Omental fat pad (tissue), 4 donors: Measurements from ENCODE around the gene NCOA3. TPM values are rescaled to one million over a fixed set of nuclear protein-coding genes. Genes with fewer than 3 reads are reported as not detected.

Experiments
- ATAC-seq: fragments of 150-250 bp; one replicate; pipeline ENCODE4 v1.9.1; 2016; ENCODE audit warnings: mild to moderate bottlenecking, moderate library complexity; ENCODE audit not compliant: low FRiP score
- DNase-seq: peaks from one replicate; pipeline ENCODE4 v3.0.0-alpha.2; 2019; ENCODE audit warnings: low spot score
- CTCF ChIP-seq, 3 donors: fragments of 450-650 bp; IDR thresholded peaks; one replicate each; pipeline ENCODE4 v1.5.1; 2016 to 2017; ENCODE audit warnings: antibody characterized with exemption in 3 of 3, mild to moderate bottlenecking in 3 of 3, moderate library complexity in 2 of 3
- total RNA-seq, 4 donors: library from RNA; depleted of rRNA; stranded (reverse); fragments of >200 nt; gene quantifications; one replicate each; pipeline ENCODE4 v1.1.0, GENCODE V29; 2016

Gene NCOA3
- total RNA-seq, 4 donors from 2014 or later = 33.7 to 70.6 (median 43.7) TPM

DNA sequence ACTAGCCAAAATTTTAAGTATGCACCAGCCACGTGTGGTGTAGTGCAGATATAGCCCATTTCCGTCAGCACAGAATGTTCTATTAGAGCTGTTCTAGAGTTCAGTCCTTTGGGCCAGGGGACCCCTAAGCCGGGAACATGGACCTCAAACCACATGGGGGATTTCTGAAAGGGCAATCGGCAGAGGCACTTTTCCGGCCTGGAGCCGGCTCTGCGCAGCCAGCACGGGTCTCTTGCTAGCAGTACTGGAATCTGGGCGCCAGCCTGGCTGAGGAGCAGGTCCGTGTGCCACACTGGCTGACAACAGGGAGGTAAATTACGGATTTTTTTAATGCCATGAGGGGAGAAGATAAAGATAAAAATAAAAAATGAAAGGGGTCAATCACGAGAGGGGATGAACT, 163.1 kb downstream of the NCOA3 start:
- DNase-seq = no peak
- no peak for TF ChIP-seq CTCF (IDR thresholded peaks at IDR 0.05)
- ATAC-seq = no peak

- ATAC-seq (no peak), DNase-seq (no peak)
- TF ChIP-seq CTCF (IDR thresholded peaks at IDR 0.05) = no peak
Measured at GRCh38 chr20:47665221-47665991, 163.7 kb downstream of the NCOA3 start.

GRCh38 chr20:47666304-47666703, 164.6 kb downstream of the NCOA3 start:
- no peak for TF ChIP-seq CTCF (IDR thresholded peaks at IDR 0.05)
- ATAC-seq = no peak
- DNase-seq = no peak

GRCh38 chr20:47667086-47667485, 165.4 kb downstream of the NCOA3 start:
- ATAC-seq (no peak), DNase-seq (no peak)
- TF ChIP-seq CTCF (IDR thresholded peaks at IDR 0.05) = no peak

DNA sequence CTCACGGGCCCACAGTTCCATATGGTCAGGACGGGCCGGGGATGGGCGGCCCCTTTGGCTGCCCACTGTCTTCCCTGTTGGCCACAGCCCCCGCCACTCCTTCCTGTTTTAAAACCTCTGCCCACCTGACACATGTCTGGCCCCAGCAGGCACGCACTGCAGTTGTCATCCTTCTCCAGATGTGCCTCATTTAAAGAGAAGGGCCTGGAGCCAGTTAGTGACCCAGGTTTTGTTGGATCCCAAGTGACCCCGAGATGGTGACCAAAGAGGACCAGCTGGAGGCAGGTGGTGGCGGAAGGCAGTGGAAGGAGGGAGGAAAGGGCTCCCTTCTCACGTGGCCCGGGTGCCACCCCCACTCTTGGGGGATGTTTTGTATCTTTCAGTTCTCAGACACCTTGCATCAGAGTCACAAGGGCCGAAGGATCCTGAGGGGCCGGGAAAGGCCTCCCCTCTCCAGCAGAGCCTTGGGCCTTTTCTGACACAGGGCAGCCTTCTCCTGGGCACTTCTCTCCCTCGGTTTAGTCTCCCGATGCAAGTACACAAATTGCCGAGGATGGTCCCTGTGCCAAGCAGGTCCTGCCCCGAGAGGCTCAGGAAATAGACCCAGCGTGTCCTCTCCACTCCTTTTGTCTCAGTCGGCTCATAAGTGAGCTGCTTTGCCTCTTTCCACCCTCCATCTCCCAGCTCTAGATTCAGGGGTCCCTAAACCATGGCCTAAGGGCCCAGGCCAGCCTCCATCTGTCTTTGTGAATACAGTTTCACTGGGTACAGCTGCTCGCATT, 166.0 kb downstream of the NCOA3 start:
- ATAC-seq (no peak), DNase-seq (no peak)
- no peak for TF ChIP-seq CTCF (IDR thresholded peaks at IDR 0.05)

GRCh38 chr20:47668313-47669151, 166.8 kb downstream of the NCOA3 start:
- DNase-seq (no peak), ATAC-seq (no peak)
- TF ChIP-seq CTCF (IDR thresholded peaks at IDR 0.05) = no peak
